SIG-M5 treated with dmso at 0.1 percent for 504 hours (cell line): ENCODE measurements around the gene KCNG2.

Source experiments
- DNase-seq: peaks from one replicate; lab custom pipeline; 2025; ENCODE audit not compliant: unreplicated experiment; lab: John Stamatoyannopoulos, UW

Gene KCNG2

GRCh38 chr18:79903787-79904356, 106.1 kb downstream of the KCNG2 start:
- no peak for DNase-seq

- DNase-seq = no peak
Observed at GRCh38 chr18:79904357-79905147, 106.8 kb downstream of the KCNG2 start.

DNA sequence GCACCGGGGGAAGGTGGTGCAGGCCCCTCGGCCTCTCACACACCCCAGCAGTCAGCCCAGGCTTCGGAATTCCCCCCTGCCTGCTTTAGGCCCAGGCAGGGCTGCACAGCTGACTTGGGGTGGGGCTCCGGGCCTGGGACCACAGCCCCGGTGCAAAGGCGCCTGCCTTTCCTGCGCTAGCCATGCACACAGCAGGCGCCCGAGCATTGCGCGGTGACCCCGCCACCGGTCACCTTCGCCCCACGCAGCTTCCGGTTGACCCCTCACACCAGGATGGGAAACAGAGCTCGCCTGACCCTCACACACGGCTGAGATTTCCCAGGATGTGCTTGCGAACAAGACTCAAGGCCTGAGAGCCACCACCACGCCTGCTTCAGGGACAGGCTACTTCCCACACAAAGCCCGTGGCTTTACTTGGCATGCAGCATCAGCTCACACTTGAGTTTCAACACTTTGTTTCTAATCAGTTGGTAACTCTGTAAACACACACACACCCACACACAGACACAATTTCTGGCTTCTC, 107.7 kb downstream of the KCNG2 start:
- no peak for DNase-seq

DNA sequence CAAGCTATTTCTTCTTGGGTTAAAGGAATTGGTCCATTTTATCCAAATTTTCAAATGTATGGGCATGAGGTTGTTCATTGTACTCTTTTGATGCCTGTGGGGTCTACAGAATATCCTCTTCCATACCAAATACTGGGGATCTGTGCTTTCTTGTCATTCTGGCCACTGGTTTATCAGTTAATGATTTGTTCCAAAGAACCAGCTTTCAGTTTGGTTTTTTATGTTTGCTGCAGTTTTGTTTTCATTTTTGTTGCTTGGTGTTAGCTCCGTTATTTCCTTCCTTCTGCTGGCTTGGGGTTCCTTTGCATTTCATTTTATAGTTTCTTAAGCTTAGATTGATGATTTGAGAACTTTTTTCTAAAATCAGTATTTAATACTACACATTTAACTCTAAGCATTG, 108.3 kb downstream of the KCNG2 start:
- DNase-seq = no peak

DNA sequence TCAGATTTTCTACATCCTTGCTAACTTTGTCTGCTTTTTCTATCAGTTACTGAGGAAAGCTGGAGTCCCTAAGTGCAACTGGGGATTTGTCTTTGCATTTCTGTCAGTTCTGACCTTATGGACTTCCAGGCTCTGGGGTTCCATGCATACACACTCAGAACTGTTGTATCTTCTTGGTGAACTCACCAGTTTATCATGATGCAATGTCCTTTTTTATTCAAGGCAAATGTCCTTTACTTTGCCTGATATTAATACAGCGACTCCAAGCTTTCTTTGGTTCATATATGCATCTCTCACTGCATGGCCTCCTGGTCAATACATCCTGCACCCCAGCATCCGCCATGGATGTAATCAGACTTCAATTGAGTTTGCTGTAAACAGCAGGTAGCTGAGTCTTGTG, 109.0 kb downstream of the KCNG2 start:
- no peak for DNase-seq

- DNase-seq = no peak
Observed at GRCh38 chr18:79910563-79911343, 113.0 kb downstream of the KCNG2 start.

DNA sequence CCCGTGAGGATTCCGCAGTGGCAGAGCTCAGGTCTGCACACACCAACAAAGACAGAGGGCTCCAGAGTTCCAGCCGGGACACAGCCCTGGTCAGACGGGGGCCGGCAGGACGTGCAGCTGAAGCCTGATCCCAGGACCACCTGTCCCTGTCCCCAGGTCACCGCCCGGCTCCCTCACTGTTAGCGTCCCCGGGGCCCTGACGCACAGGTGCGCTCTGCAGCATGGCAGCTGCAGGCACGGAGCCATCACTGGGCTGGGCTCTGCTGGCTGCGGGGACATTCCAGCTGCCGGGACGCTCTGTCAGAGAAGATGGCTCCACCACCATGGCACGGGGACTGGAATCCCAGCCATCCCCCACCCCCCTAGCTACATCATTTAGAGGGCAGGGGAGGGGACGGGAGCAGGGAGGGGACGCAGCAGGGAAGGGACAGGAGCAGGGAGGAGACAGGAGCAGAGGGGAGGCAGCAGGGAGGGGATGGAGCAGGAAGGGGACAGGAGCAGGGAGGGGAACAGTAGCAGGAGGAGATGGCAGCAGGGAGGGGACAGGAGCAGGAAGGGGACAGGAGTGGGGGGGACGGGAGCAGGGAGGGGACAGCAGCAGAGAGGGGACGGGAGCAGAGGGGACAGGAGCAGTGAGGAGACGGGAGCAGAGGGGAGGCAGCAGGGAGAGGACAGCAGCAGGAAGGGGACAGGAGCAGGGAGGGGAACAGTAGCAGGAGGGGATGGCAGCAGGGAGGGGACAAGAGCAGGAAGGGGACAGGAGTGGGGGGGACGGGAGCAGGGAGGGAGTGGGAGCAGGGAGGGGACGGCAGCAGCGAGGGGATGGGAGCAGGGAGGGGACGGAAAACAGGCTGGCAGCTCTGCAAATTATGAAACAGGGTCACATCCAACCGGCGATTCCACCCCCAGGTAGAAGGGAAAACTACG, 113.9 kb downstream of the KCNG2 start:
- no peak for DNase-seq

- no peak for DNase-seq
Observed at GRCh38 chr18:79912409-79912991, 114.8 kb downstream of the KCNG2 start.

- no peak for DNase-seq
Observed at GRCh38 chr18:79912994-79913831, 115.5 kb downstream of the KCNG2 start.

GRCh38 chr18:79914614-79915160, 116.9 kb downstream of the KCNG2 start:
- no peak for DNase-seq

DNA sequence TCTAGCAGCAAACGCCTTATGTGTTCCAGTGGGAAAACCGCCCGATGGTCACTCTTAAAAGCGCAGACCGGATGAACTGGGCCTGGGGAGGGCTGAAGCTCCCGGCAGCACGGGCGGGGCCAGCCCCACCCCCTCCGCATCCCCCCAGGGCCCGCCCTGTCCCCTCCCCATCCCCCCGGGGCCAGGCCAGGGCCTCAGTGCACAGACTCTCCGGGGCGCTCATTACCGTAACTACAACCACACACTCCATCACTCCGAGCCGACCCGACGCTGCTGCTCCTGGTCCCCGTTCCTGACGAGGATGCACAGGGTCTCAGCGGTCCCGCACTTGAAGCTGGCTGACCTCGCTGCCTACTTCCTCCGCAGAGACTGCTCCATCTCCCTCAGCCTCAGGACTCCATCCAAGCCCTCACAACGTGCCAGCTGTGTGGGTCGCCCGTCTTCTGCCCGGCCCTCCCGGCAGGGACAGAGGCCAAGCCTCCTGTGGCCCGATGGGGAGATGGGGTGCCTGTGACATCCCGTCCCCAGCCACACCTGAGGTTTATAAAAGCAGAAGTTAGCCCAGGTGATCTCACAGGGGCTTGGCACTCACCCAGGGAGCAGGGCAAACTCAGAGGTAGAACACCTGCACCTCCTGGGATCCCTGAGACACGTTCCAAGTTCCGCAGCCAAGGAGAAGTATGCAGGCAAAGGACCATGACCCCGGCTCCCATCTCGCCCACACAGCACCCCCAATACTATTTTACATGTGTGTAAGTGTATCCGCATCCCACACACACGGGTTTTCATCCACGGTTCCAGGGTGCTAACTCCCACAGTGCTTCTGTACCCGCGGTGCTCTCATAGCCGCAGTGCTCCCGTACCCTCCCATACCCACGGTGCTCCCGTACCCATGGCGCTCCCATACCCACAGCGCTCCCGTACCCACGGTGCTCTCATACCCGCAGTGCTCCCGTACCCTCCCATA, 117.7 kb downstream of the KCNG2 start:
- no peak for DNase-seq

GRCh38 chr18:79916128-79916494, 118.4 kb downstream of the KCNG2 start:
- no peak for DNase-seq

GRCh38 chr18:79916546-79917168, 118.9 kb downstream of the KCNG2 start:
- DNase-seq = no peak

DNA sequence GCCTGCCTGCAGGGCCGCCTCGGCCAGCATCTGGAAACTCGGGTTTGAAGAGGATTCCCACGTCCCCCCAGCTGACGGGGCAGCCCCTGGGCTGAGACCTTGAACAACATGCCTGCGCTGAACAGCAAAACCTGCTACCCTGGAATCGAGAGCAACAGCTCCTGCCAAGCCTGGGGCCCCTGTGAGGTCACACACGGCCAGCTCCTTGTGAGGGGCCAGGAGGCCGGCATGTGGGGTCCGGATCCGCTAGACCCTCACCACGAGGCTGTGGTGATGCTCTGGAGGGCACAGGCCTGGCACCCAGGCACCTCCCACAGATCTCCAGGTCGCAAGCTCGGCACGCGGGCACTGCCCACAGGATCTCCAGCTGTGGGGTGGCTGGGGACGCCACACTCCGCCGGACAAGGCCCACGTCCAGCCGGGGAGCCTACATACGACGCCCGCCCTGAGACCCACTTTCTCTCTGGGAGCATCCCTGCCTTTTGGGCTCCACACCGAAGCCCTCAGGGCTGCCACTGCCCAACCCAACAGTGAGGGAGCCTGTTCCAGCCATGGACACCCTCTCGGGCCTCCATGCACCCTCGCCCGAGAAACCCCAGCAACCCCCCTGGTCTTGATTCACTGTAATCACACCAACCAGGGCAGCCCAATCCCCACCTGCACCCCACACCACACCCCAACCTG, 119.6 kb downstream of the KCNG2 start:
- no peak for DNase-seq

- no peak for DNase-seq
Observed at GRCh38 chr18:79917853-79918614, 120.3 kb downstream of the KCNG2 start.

DNA sequence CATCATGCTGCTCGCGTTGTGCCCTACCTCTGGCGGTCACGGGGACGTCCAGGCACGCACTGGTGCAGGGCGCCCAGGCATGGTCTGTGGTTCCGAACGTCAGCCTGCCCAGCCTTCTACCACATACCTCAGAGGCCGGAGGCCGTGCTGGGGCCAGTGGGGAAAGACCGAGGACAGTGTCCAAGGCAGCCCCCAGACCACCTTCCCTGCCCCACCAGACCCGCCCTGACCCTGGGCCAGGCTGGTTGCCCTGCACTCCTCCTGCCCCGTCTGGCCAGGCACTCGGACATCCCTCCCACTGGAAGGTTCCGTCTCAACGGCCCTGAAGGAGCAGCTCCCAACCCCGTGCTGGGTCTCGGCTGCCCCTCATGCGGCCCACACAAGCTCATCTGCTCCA, 120.9 kb downstream of the KCNG2 start:
- no peak for DNase-seq
